HEK293 (cell line): ENCODE data around the gene USP36.

Source experiments
- CTCF ChIA-PET: fragments of 350-600 bp; formaldehyde crosslinking; extraction: SDS; loops from one replicate; lab custom pipeline; 2021; ENCODE audit warnings: antibody characterized with exemption; lab: Yijun Ruan, JAX
- POLR2A ChIA-PET: fragments of 300-600 bp; formaldehyde crosslinking; extraction: SDS; loops from one replicate; lab custom pipeline; 2020; ENCODE audit warnings: antibody characterized with exemption, inconsistent platforms; lab: Yijun Ruan, JAX
- H3K27ac ChIP-seq: fragments of 200-500 bp; sonication (Bioruptor generic); 2 replicates; pipeline ENCODE4 v1.5.1; 2014; ENCODE audit warnings: low read depth, low read length, control low read depth, inconsistent platforms; ENCODE audit errors: extremely low read depth
- H3K36me3 ChIP-seq, 2 experiments: fragments of 200-500 bp in 1 of 2; sonication (Bioruptor generic) in 1 of 2; 1 replicate in 1 of 2; 2 replicates in 1 of 2; pipeline ENCODE4 v1.5.1; 2014 to 2017; ENCODE audit warnings: inconsistent platforms in 2 of 2, low read length in 2 of 2; ENCODE audit not compliant: control insufficient read depth in 2 of 2, insufficient read depth in 1 of 2
- H3K4me1 ChIP-seq: fragments of 200-500 bp; sonication (Bioruptor generic); 2 replicates; pipeline ENCODE4 v1.5.1; 2014; ENCODE audit warnings: mild to moderate bottlenecking, low read length, inconsistent platforms; ENCODE audit not compliant: control insufficient read depth, insufficient read depth
- H3K4me3 ChIP-seq: 2 replicates; pipeline ENCODE4 v1.5.1; 2011; ENCODE audit warnings: low read depth, mild to moderate bottlenecking, control low read depth, low read length, moderate library complexity
- H3K9me3 ChIP-seq: fragments of 200-500 bp; sonication (Bioruptor generic); 2 replicates; pipeline ENCODE4 v1.5.1; 2014; ENCODE audit warnings: low read depth, low read length, inconsistent platforms; ENCODE audit not compliant: control insufficient read depth, insufficient read depth
- EGR2 ChIP-seq: fragments of 450-650 bp; formaldehyde crosslinking; IDR thresholded peaks from 2 replicates; pipeline ENCODE4 v1.5.1; 2016; ENCODE audit warnings: low read depth, missing biosample characterization, missing genetic modification characterization
- GLIS2 ChIP-seq: fragments of 450-650 bp; formaldehyde crosslinking; IDR thresholded peaks from 2 replicates; pipeline ENCODE4 v1.5.1; 2016; ENCODE audit warnings: missing biosample characterization, missing genetic modification characterization
- KLF1 ChIP-seq: fragments of 450-650 bp; formaldehyde crosslinking; IDR thresholded peaks from 2 replicates; pipeline ENCODE4 v1.5.1; 2016; ENCODE audit warnings: missing biosample characterization, missing genetic modification characterization
- KLF8 ChIP-seq: fragments of 450-650 bp; formaldehyde crosslinking; IDR thresholded peaks from 2 replicates; pipeline ENCODE4 v1.5.1; 2016; ENCODE audit warnings: missing biosample characterization, missing genetic modification characterization
- KLF9 ChIP-seq: fragments of 450-650 bp; formaldehyde crosslinking; IDR thresholded peaks from 2 replicates; pipeline ENCODE4 v1.5.1; 2016; ENCODE audit warnings: missing biosample characterization, missing genetic modification characterization, low read depth
- REST ChIP-seq: fragments of 450-650 bp; formaldehyde crosslinking; IDR thresholded peaks from 2 replicates; pipeline ENCODE4 v1.5.1; 2016; ENCODE audit warnings: missing biosample characterization, missing genetic modification characterization
- SP3 ChIP-seq: fragments of 450-650 bp; formaldehyde crosslinking; IDR thresholded peaks from 2 replicates; pipeline ENCODE4 v1.5.1; 2016; ENCODE audit warnings: missing biosample characterization, missing genetic modification characterization
- TRIM28 ChIP-seq: IDR thresholded peaks from 2 replicates; pipeline ENCODE4 v1.6.1; 2011; ENCODE audit warnings: low read length, control low read depth, borderline replicate concordance
- ZBTB17 ChIP-seq: fragments of 450-650 bp; formaldehyde crosslinking; IDR thresholded peaks from 2 replicates; pipeline ENCODE4 v1.5.1; 2016; ENCODE audit warnings: missing biosample characterization, missing genetic modification characterization
- ZBTB8A ChIP-seq: fragments of 450-650 bp; formaldehyde crosslinking; IDR thresholded peaks from 2 replicates; pipeline ENCODE4 v1.5.1; 2016; ENCODE audit warnings: missing biosample characterization, missing genetic modification characterization
- ZFHX2 ChIP-seq: fragments of 450-650 bp; formaldehyde crosslinking; conservative IDR thresholded peaks from 2 replicates; pipeline ENCODE4 v1.5.1; 2016; ENCODE audit warnings: missing biosample characterization, missing genetic modification characterization
- ZNF175 ChIP-seq: fragments of 450-650 bp; formaldehyde crosslinking; IDR thresholded peaks from 2 replicates; pipeline ENCODE4 v1.5.1; 2016; ENCODE audit warnings: missing biosample characterization, missing genetic modification characterization
- ZNF184 ChIP-seq: fragments of 450-650 bp; IDR thresholded peaks from 2 replicates; pipeline ENCODE4 v1.5.1; 2018; ENCODE audit warnings: missing biosample characterization, mild to moderate bottlenecking, missing genetic modification characterization
- ZNF248 ChIP-seq: fragments of 450-650 bp; formaldehyde crosslinking; IDR thresholded peaks from 2 replicates; pipeline ENCODE4 v1.5.1; 2017; ENCODE audit warnings: missing biosample characterization, missing genetic modification characterization
- ZNF311 ChIP-seq: fragments of 450-650 bp; formaldehyde crosslinking; IDR thresholded peaks from 2 replicates; pipeline ENCODE4 v1.5.1; 2017; ENCODE audit warnings: missing biosample characterization, missing genetic modification characterization, borderline replicate concordance
- ZNF530 ChIP-seq: fragments of 450-650 bp; formaldehyde crosslinking; IDR thresholded peaks from 2 replicates; pipeline ENCODE4 v1.5.1; 2016; ENCODE audit warnings: low read depth, missing biosample characterization, missing genetic modification characterization
- ZNF561 ChIP-seq: fragments of 450-650 bp; IDR thresholded peaks from 2 replicates; pipeline ENCODE4 v1.5.1; 2018; ENCODE audit warnings: missing biosample characterization, missing genetic modification characterization, borderline replicate concordance
- ZNF600 ChIP-seq: fragments of 450-650 bp; formaldehyde crosslinking; IDR thresholded peaks from 2 replicates; pipeline ENCODE4 v1.5.1; 2016; ENCODE audit warnings: missing biosample characterization, missing genetic modification characterization
- ZNF623 ChIP-seq: fragments of 450-650 bp; formaldehyde crosslinking; IDR thresholded peaks from 2 replicates; pipeline ENCODE4 v1.5.1; 2016; ENCODE audit warnings: missing biosample characterization, missing genetic modification characterization
- ZNF701 ChIP-seq: fragments of 450-650 bp; formaldehyde crosslinking; IDR thresholded peaks from 2 replicates; pipeline ENCODE4 v1.5.1; 2016; ENCODE audit warnings: missing biosample characterization, missing genetic modification characterization
- ZNF785 ChIP-seq: fragments of 450-650 bp; formaldehyde crosslinking; IDR thresholded peaks from 2 replicates; pipeline ENCODE4 v1.5.1; 2016; ENCODE audit warnings: missing biosample characterization, missing genetic modification characterization
- ZXDB ChIP-seq: fragments of 450-650 bp; formaldehyde crosslinking; IDR thresholded peaks from 2 replicates; pipeline ENCODE4 v1.5.1; 2016; ENCODE audit warnings: missing biosample characterization, missing genetic modification characterization

The USP36 gene

DNA sequence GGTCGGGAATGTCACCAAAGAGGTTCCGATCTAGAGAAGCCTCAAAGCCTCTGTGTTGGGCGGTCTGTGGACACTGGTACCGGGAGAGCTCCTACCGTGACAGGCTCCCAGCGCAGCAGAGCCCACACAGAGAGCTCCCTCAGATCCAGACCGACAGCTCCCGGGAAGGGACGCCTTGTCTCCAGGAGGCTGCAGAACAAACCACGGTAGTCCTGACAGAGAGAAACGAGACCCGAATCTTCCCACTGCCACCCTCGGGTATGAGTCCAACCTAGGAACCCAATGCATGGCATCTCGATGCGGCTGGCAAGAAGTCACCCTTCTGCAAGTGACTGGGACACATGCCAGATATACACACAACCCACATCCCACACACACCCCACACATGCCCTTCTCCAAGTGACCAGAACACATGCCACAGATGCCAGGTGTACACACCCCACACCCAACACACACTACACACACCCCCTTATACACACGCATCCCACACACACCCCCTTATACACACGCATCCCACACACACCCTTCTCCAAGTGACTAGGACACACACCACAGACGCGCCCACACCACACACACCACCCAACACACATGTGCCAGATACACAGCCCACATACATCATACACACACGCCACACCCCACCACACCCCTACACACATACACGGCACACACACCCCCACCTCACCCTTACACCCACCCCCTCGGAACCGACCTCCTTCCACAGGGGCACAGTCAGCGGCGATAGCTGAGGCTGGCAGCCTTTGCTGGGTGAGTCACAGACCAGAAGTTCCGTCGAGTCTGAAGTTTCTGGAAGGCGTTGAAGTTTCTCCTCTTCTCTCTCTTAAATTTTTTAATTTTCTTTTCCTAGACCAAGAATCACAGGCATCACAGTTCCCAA is 42.7 kb downstream of the USP36 start:
- Histone ChIP-seq H3K4me1 (no peaks in the 10 kb centered on the region), H3K27ac (no peak overlapping the region), H3K9me3 (no peaks in the 10 kb centered on the region), H3K4me3 (no peak overlapping the region), H3K36me3 (peaks cover 37 to 92% of the 10 kb centered on the region in 2 experiments)
- TF ChIP-seq EGR2 (tag by site-specific recombination) (peak; percentile 100), ZNF785 (tag by site-specific recombination) (no peak), ZNF623 (tag by site-specific recombination) (no peak), TRIM28 (no peak), REST (tag by site-specific recombination) (no peak), ZBTB17 (tag by site-specific recombination) (no peak), KLF9 (peak; percentile 84), ZNF184 (tag by site-specific recombination) (no peak), KLF1 (peak; percentile 19), ZNF530 (tag by site-specific recombination) (no peak), ZNF311 (tag by site-specific recombination) (peak; percentile 54; the same call in 1 of the 2 replicates), ZNF561 (tag by site-specific recombination) (no peak), ZXDB (tag by site-specific recombination) (no peak), ZFHX2 (tag by site-specific recombination) (peak; percentile 100), ZNF600 (peak; percentile 28; the same call in 1 of the 2 replicates), KLF8 (peak; percentile 50; the same call in 1 of the 2 replicates), GLIS2 (tag by site-specific recombination) (no peak), ZNF175 (no peak)
- CTCF ChIA-PET, result interaction anchor here (0.6 to 1.6 kb wide), 5 partner anchors 9 to 323 kb away, joined by 3 to 6 read pairs (median 4); no protein-coding TSS in a partner anchor
- POLR2A ChIA-PET, result no interaction called here

DNA sequence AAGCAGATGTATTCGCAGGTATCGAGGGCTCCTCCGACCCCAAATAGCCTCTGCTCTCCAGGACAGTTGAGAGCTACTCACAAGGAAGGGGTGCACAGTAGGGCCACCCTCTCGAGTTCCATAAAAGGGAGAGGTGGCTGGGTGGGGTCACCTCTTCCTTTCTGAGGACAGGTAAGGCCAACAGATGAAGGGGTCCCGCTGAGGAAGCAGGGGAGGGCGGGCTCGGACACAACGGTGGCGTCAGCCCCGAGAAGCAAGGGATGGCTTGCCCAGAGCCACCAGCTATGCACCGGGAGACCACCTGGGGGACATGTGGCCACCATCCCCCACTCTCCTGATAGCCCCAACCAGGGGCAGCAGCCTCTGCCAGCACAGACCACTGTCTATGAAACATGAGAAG is 43.4 kb downstream of the USP36 start:
- CTCF ChIA-PET, result interaction anchor here (1.1 kb wide), 1 partner anchor 89 kb away, joined by 3 read pairs; no protein-coding TSS in a partner anchor
- TF ChIP-seq ZNF701 (tag by site-specific recombination), result no peak
- TF ChIP-seq SP3 (tag by site-specific recombination), result no peak
- TF ChIP-seq ZBTB8A, result no peak
- TF ChIP-seq ZNF248 (tag by site-specific recombination), result no peak
- POLR2A ChIA-PET, result no interaction called here
- no peaks in the 10 kb centered on the region for H3K9me3 ChIP-seq
- H3K4me3 ChIP-seq, result no peak overlapping the region
- H3K36me3 ChIP-seq, result peaks cover 32 to 86% of the 10 kb centered on the region in 2 experiments
- H3K27ac ChIP-seq, result no peak overlapping the region
- H3K4me1 ChIP-seq, result no peaks in the 10 kb centered on the region
